GM21360 (cell line): ENCODE results near the gene GLUD2.
A peak's percentile ranks its signal among the peaks of the same experiment; 100 is the strongest.
"Not testable (repeated sequence)": the region's sequence is repeated elsewhere in the genome, so short reads cannot be mapped to it uniquely, and the experiment has no call there.

ENCODE experiments used
- ATAC-seq: cut with Tn5 transposase; IDR thresholded peaks from one replicate; pipeline ENCODE4 v1.9.1; 2021; ENCODE audit warnings: mild to moderate bottlenecking, moderate library complexity; ENCODE audit not compliant: unreplicated experiment

Gene GLUD2

GRCh38 chrX:121047441-121048419 lies at the start of gene GLUD2:
Gene GLUD2 (plus strand): TSS chrX:121047610. CDS start chrX:121047685, 75 bp downstream.
- peak; percentile 69 for ATAC-seq

- no peak for ATAC-seq
Observed at GRCh38 chrX:120999413-120999812, 48.0 kb upstream of the GLUD2 start.

GRCh38 chrX:121000589-121000988 lies 46.8 kb upstream of the GLUD2 start:
- ATAC-seq: no peak

GRCh38 chrX:121008920-121009319 lies 38.5 kb upstream of the GLUD2 start:
- no peak for ATAC-seq

GRCh38 chrX:121009764-121010163 lies 37.6 kb upstream of the GLUD2 start:
- no peak for ATAC-seq

- no peak for ATAC-seq
Observed at GRCh38 chrX:121010218-121010617, 37.2 kb upstream of the GLUD2 start.

- ATAC-seq: no peak
Observed at GRCh38 chrX:121011254-121011653, 36.2 kb upstream of the GLUD2 start.

- ATAC-seq: no peak
Observed at GRCh38 chrX:121013897-121014455, 33.4 kb upstream of the GLUD2 start.

GRCh38 chrX:121014826-121015225 lies 32.6 kb upstream of the GLUD2 start:
- ATAC-seq: no peak

- no peak for ATAC-seq
Observed at GRCh38 chrX:121028419-121028818, 19.0 kb upstream of the GLUD2 start.

GRCh38 chrX:121030083-121030482 lies 17.3 kb upstream of the GLUD2 start:
- ATAC-seq: no peak

- ATAC-seq: no peak
Observed at GRCh38 chrX:121032531-121032930, 14.9 kb upstream of the GLUD2 start.

- no peak for ATAC-seq
Observed at GRCh38 chrX:121036137-121036536, 11.3 kb upstream of the GLUD2 start.

GRCh38 chrX:121036951-121037350 lies 10.5 kb upstream of the GLUD2 start:
- ATAC-seq: no peak

GRCh38 chrX:121050781-121051180 lies 3.4 kb downstream of the GLUD2 start:
- ATAC-seq: no peak

GRCh38 chrX:121052122-121052521 lies 4.7 kb downstream of the GLUD2 start:
- ATAC-seq: no peak

- ATAC-seq: no peak
Observed at GRCh38 chrX:121062289-121062688, 14.9 kb downstream of the GLUD2 start.

- no peak for ATAC-seq
Observed at GRCh38 chrX:121064579-121064978, 17.2 kb downstream of the GLUD2 start.

GRCh38 chrX:121084247-121084646 lies 36.8 kb downstream of the GLUD2 start:
- ATAC-seq: not testable (repeated sequence)

- no peak for ATAC-seq
Observed at GRCh38 chrX:121084903-121085611, 37.6 kb downstream of the GLUD2 start.

GRCh38 chrX:121085612-121086010 lies 38.2 kb downstream of the GLUD2 start:
- ATAC-seq: no peak

GRCh38 chrX:121093011-121093410 lies 45.6 kb downstream of the GLUD2 start:
- ATAC-seq: no peak
